GM18499 (cell line): ENCODE results near the gene ACP1.

Experiments used
- ATAC-seq: cut with Tn5 transposase; IDR thresholded peaks from one replicate; pipeline ENCODE4 v1.9.1; 2021; ENCODE audit warnings: moderate number of reproducible peaks; ENCODE audit not compliant: insufficient read depth, unreplicated experiment

Gene ACP1

GRCh38 chr2:264493-265468 lies at the start of gene ACP1:
Gene ACP1 (plus strand): TSS chr2:264947. CDS start chr2:264965, 18 bp downstream.
- ATAC-seq = peak; percentile 56

GRCh38 chr2:216068-216467 lies 48.7 kb upstream of the ACP1 start:
- no peak for ATAC-seq

GRCh38 chr2:223451-223850 lies 41.3 kb upstream of the ACP1 start:
- ATAC-seq = no peak

- no peak for ATAC-seq
These were observed 40.6 kb upstream of the ACP1 start for GRCh38 chr2:223971-224760.

- no peak for ATAC-seq
These were observed 36.6 kb upstream of the ACP1 start for GRCh38 chr2:228115-228514.

- ATAC-seq = no peak
These were observed 36.0 kb upstream of the ACP1 start for GRCh38 chr2:228518-229278.

- no peak for ATAC-seq
These were observed 33.1 kb upstream of the ACP1 start for GRCh38 chr2:231521-232185.

- ATAC-seq = no peak
These were observed 31.7 kb upstream of the ACP1 start for GRCh38 chr2:233030-233429.

GRCh38 chr2:234421-234820 lies 30.3 kb upstream of the ACP1 start:
- ATAC-seq = no peak

GRCh38 chr2:236993-237539 lies 27.7 kb upstream of the ACP1 start:
- no peak for ATAC-seq

- ATAC-seq = no peak
These were observed 26.9 kb upstream of the ACP1 start for GRCh38 chr2:237878-238277.

- ATAC-seq = no peak
These were observed 26.3 kb upstream of the ACP1 start for GRCh38 chr2:238431-238830.

- no peak for ATAC-seq
These were observed 25.9 kb upstream of the ACP1 start for GRCh38 chr2:238869-239268.

GRCh38 chr2:244547-244946 lies 20.2 kb upstream of the ACP1 start:
- ATAC-seq = no peak

- ATAC-seq = no peak
These were observed 18.1 kb upstream of the ACP1 start for GRCh38 chr2:246489-247144.

GRCh38 chr2:248724-249123 lies 16.0 kb upstream of the ACP1 start:
- no peak for ATAC-seq

GRCh38 chr2:249538-250042 lies 15.2 kb upstream of the ACP1 start:
- no peak for ATAC-seq

- no peak for ATAC-seq
These were observed 12.6 kb upstream of the ACP1 start for GRCh38 chr2:252001-252602.

- ATAC-seq = no peak
These were observed 11.5 kb upstream of the ACP1 start for GRCh38 chr2:253202-253638.
